ENCODE results near the gene SDK2.

Gene SDK2

GRCh38 chr17:73630965-73631595 lies 13.2 kb downstream of the SDK2 start:
- DNase-seq = no peak

GRCh38 chr17:73630531-73630930 lies 13.7 kb downstream of the SDK2 start:
- DNase-seq = no peak

GRCh38 chr17:73628642-73629552 lies 15.3 kb downstream of the SDK2 start:
- DNase-seq = no peak

- no peak for DNase-seq
These were observed 18.1 kb downstream of the SDK2 start for GRCh38 chr17:73625991-73626673.

GRCh38 chr17:73625006-73625405 lies 19.2 kb downstream of the SDK2 start:
- DNase-seq = no peak

GRCh38 chr17:73624496-73624988 lies 19.7 kb downstream of the SDK2 start:
- DNase-seq = no peak

- no peak for DNase-seq
These were observed 20.4 kb downstream of the SDK2 start for GRCh38 chr17:73623818-73624217.

GRCh38 chr17:73623247-73623646 lies 21.0 kb downstream of the SDK2 start:
- no peak for DNase-seq

GRCh38 chr17:73622381-73622780 lies 21.9 kb downstream of the SDK2 start:
- DNase-seq = no peak

GRCh38 chr17:73621685-73622084 lies 22.6 kb downstream of the SDK2 start:
- DNase-seq = no peak

GRCh38 chr17:73620414-73620813 lies 23.8 kb downstream of the SDK2 start:
- no peak for DNase-seq

- no peak for DNase-seq
These were observed 26.7 kb downstream of the SDK2 start for GRCh38 chr17:73617501-73617900.

GRCh38 chr17:73616873-73617404 lies 27.3 kb downstream of the SDK2 start:
- DNase-seq = no peak

- no peak for DNase-seq
These were observed 27.9 kb downstream of the SDK2 start for GRCh38 chr17:73616120-73616872.

GRCh38 chr17:73614256-73614655 lies 30.0 kb downstream of the SDK2 start:
- DNase-seq = no peak

- DNase-seq = no peak
These were observed 30.7 kb downstream of the SDK2 start for GRCh38 chr17:73613271-73614233.

GRCh38 chr17:73612031-73612472 lies 32.2 kb downstream of the SDK2 start:
- no peak for DNase-seq

- no peak for DNase-seq
These were observed 32.6 kb downstream of the SDK2 start for GRCh38 chr17:73611630-73612029.

GRCh38 chr17:73610331-73610911 lies 33.8 kb downstream of the SDK2 start:
- no peak for DNase-seq

- no peak for DNase-seq
These were observed 34.5 kb downstream of the SDK2 start for GRCh38 chr17:73609758-73610157.

GRCh38 chr17:73609060-73609459 lies 35.2 kb downstream of the SDK2 start:
- no peak for DNase-seq

Data from NCI-H2029 treated with DMSO at 0.1 percent for 48 hours (cell line).